Measurements from ENCODE around the gene PDE4D.

PDE4D gene

DNA sequence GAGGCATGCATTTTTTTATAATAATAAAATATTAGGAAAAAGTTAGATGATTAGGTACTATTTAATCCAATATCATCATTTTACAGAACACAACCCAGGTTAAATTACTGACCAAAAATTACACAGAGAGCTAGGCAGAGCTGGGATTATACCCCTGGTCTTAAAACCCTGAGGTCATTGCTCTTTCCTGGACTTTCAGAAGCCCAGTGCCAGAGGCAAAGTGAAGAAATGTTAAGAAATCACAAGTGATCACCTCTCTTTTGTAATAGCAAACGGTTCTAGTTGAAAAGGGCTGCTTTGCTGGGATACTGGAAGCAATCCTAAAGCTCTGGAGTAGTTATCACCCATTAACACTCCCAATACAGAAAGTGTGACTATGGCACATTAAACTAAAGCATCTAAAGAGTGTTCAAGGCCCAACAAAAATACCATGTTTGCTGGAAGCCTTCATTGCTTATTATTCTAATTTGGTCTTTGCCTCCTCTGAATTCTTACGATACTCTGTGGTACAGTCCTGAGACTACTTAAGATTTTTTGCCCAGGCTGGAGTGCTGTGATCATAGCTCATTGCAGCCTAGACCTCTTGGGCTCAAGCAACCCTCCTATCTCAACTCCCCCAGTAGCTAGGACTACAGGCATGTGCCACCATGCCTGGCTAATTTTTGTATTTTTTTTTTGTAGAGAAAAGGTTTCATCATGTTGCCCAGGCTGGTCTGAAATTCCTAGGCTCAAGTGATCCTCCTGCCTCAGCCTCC is 734.7 kb downstream of the PDE4D start:
- Histone ChIP-seq H2BK12ac (ENCODE audit: low read length) (no peak overlapping the region), H2BK120ac (ENCODE audit: low read depth, low read length) (no peak overlapping the region), H4K8ac (ENCODE audit: low read depth, low read length) (no peak overlapping the region), H3K9me3 (replicated peaks in 1 of 2; ENCODE audit: control insufficient read depth in 2 of 2, insufficient read depth in 1 of 2, low read depth in 1 of 2, low read length in 2 of 2) (no peaks in the 10 kb centered on the region), H3K14ac (ENCODE audit: low read length) (no peak overlapping the region), H2AK5ac (ENCODE audit: low read depth, low read length) (no peak overlapping the region), H3K79me1 (ENCODE audit: low read depth, low read length) (no peaks in the 10 kb centered on the region), H3K18ac (ENCODE audit: low read length) (no peak overlapping the region), H3K4me2 (ENCODE audit: insufficient read depth, low read length, poor library complexity, severe bottlenecking) (no peak overlapping the region), H3K27ac (replicated peaks; ENCODE audit: low read length) (no peak overlapping the region), H2BK15ac (ENCODE audit: low read length) (no peak overlapping the region), H3K4ac (ENCODE audit: low read length) (no peak overlapping the region), H3K27me3 (ENCODE audit: control insufficient read depth in 3 of 3, insufficient read depth in 3 of 3, low read depth in 1 of 3, low read length in 3 of 3) (no peaks in the 10 kb centered on the region), H3K4me3 (ENCODE audit: low read length in 2 of 2) (no peak overlapping the region), H3K4me1 (ENCODE audit: control insufficient read depth in 2 of 2, insufficient read depth in 1 of 2, low read depth in 1 of 2, low read length in 2 of 2) (no peaks in the 10 kb centered on the region), H3K23ac (ENCODE audit: low read depth, low read length, poor library complexity) (no peak overlapping the region), H2BK5ac (ENCODE audit: low read length) (no peak overlapping the region), H4K91ac (ENCODE audit: low read depth, low read length, poor library complexity) (no peak overlapping the region), H2AFZ (ENCODE audit: low read length) (no peak overlapping the region), H3K9ac (ENCODE audit: low read depth, low read length, poor library complexity) (no peak overlapping the region), H3K36me3 (replicated peaks in 1 of 2; ENCODE audit: control insufficient read depth in 2 of 2, insufficient read depth in 2 of 2, low read length in 2 of 2) (no peaks in the 10 kb centered on the region)
- WGBS, 2 donors (ENCODE audit: extremely low coverage in 2 of 2, insufficient read length in 2 of 2, insufficient replicate concordance in 1 of 2) = no CpG with 5 or more reads among the region's 2 CpGs
- DNase-seq (ENCODE audit: low spot score) = no peak

DNA sequence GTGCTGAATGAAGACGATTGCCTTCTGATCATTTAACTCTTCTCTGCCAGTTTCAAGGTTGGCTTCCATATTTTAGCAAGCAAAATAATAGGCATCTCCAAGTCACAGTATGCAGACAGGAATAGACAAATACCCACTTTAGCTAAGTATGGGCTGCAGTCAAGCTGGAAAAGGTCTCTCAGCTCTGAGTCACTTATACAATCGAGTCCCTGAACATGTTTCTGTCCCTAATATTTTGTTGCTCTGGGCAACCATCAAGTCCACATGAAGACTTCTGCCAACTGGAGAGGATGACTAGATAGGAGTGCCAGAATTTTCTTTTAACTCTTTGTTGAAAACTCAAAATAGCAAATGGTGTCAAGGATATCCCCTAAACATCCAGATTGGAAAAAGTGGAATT is 735.4 kb downstream of the PDE4D start:
- Histone ChIP-seq H3K4ac (ENCODE audit: low read length) (no peak overlapping the region), H2AFZ (ENCODE audit: low read length) (no peak overlapping the region), H2AK5ac (ENCODE audit: low read depth, low read length) (no peak overlapping the region), H3K4me3 (ENCODE audit: low read length in 2 of 2) (no peak overlapping the region), H3K27me3 (ENCODE audit: control insufficient read depth in 3 of 3, insufficient read depth in 3 of 3, low read depth in 1 of 3, low read length in 3 of 3) (no peaks in the 10 kb centered on the region), H3K27ac (replicated peaks; ENCODE audit: low read length) (no peak overlapping the region), H2BK5ac (ENCODE audit: low read length) (no peak overlapping the region), H2BK12ac (ENCODE audit: low read length) (no peak overlapping the region), H3K79me1 (ENCODE audit: low read depth, low read length) (no peaks in the 10 kb centered on the region), H3K36me3 (replicated peaks in 1 of 2; ENCODE audit: control insufficient read depth in 2 of 2, insufficient read depth in 2 of 2, low read length in 2 of 2) (no peaks in the 10 kb centered on the region), H4K91ac (ENCODE audit: low read depth, low read length, poor library complexity) (no peak overlapping the region), H3K18ac (ENCODE audit: low read length) (no peak overlapping the region), H3K14ac (ENCODE audit: low read length) (no peak overlapping the region), H2BK15ac (ENCODE audit: low read length) (no peak overlapping the region), H3K4me1 (ENCODE audit: control insufficient read depth in 2 of 2, insufficient read depth in 1 of 2, low read depth in 1 of 2, low read length in 2 of 2) (no peaks in the 10 kb centered on the region), H2BK120ac (ENCODE audit: low read depth, low read length) (no peak overlapping the region), H3K9ac (ENCODE audit: low read depth, low read length, poor library complexity) (no peak overlapping the region), H4K8ac (ENCODE audit: low read depth, low read length) (no peak overlapping the region), H3K23ac (ENCODE audit: low read depth, low read length, poor library complexity) (no peak overlapping the region), H3K9me3 (replicated peaks in 1 of 2; ENCODE audit: control insufficient read depth in 2 of 2, insufficient read depth in 1 of 2, low read depth in 1 of 2, low read length in 2 of 2) (no peaks in the 10 kb centered on the region), H3K4me2 (ENCODE audit: insufficient read depth, low read length, poor library complexity, severe bottlenecking) (no peak overlapping the region)
- DNase-seq (ENCODE audit: low spot score) = no peak
- WGBS, 2 donors (ENCODE audit: extremely low coverage in 2 of 2, insufficient read length in 2 of 2, insufficient replicate concordance in 1 of 2) = no CpG with 5 or more reads among the region's 2 CpGs

DNA sequence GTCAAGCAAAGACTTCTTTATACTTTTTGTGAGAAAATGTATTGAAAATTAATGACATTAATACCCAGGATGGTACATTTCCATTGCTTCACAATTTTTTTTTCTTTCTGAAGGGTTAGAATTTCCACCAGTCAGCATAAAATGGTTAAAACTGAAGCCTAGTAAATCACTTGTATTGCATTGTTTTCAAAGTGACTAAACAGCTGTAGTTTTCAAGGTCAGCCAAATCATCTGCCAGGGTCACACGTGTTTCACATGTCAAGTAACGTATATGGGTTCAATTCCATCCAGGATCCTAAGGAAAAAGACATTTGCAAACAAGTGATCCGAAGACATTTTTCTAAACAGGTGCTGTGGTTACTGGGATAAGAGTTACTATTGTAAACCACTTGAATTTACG is 736.5 kb downstream of the PDE4D start:
- no peak overlapping the region for H2BK15ac ChIP-seq (ENCODE audit: low read length)
- H3K14ac ChIP-seq (ENCODE audit: low read length) = no peak overlapping the region
- H3K27ac ChIP-seq (replicated peaks; ENCODE audit: low read length) = no peak overlapping the region
- H4K91ac ChIP-seq (ENCODE audit: low read depth, low read length, poor library complexity) = no peak overlapping the region
- H2AK5ac ChIP-seq (ENCODE audit: low read depth, low read length) = no peak overlapping the region
- H3K9ac ChIP-seq (ENCODE audit: low read depth, low read length, poor library complexity) = no peak overlapping the region
- H3K36me3 ChIP-seq (replicated peaks in 1 of 2; ENCODE audit: control insufficient read depth in 2 of 2, insufficient read depth in 2 of 2, low read length in 2 of 2) = no peaks in the 10 kb centered on the region
- no peak overlapping the region for H3K23ac ChIP-seq (ENCODE audit: low read depth, low read length, poor library complexity)
- no peak overlapping the region for H2BK5ac ChIP-seq (ENCODE audit: low read length)
- no peak overlapping the region for H2BK120ac ChIP-seq (ENCODE audit: low read depth, low read length)
- no peak overlapping the region for H4K8ac ChIP-seq (ENCODE audit: low read depth, low read length)
- DNase-seq (ENCODE audit: low spot score) = no peak
- no peaks in the 10 kb centered on the region for H3K4me1 ChIP-seq (ENCODE audit: control insufficient read depth in 2 of 2, insufficient read depth in 1 of 2, low read depth in 1 of 2, low read length in 2 of 2)
- no peak overlapping the region for H2BK12ac ChIP-seq (ENCODE audit: low read length)
- no peaks in the 10 kb centered on the region for H3K27me3 ChIP-seq (ENCODE audit: control insufficient read depth in 3 of 3, insufficient read depth in 3 of 3, low read depth in 1 of 3, low read length in 3 of 3)
- H3K4ac ChIP-seq (ENCODE audit: low read length) = no peak overlapping the region
- H3K79me1 ChIP-seq (ENCODE audit: low read depth, low read length) = no peaks in the 10 kb centered on the region
- H2AFZ ChIP-seq (ENCODE audit: low read length) = no peak overlapping the region
- WGBS, 2 donors (ENCODE audit: extremely low coverage in 2 of 2, insufficient read length in 2 of 2, insufficient replicate concordance in 1 of 2) = no CpG with 5 or more reads among the region's 4 CpGs
- no peak overlapping the region for H3K18ac ChIP-seq (ENCODE audit: low read length)
- H3K4me2 ChIP-seq (ENCODE audit: insufficient read depth, low read length, poor library complexity, severe bottlenecking) = no peak overlapping the region
- no peaks in the 10 kb centered on the region for H3K9me3 ChIP-seq (replicated peaks in 1 of 2; ENCODE audit: control insufficient read depth in 2 of 2, insufficient read depth in 1 of 2, low read depth in 1 of 2, low read length in 2 of 2)
- H3K4me3 ChIP-seq (ENCODE audit: low read length in 2 of 2) = no peak overlapping the region

DNA sequence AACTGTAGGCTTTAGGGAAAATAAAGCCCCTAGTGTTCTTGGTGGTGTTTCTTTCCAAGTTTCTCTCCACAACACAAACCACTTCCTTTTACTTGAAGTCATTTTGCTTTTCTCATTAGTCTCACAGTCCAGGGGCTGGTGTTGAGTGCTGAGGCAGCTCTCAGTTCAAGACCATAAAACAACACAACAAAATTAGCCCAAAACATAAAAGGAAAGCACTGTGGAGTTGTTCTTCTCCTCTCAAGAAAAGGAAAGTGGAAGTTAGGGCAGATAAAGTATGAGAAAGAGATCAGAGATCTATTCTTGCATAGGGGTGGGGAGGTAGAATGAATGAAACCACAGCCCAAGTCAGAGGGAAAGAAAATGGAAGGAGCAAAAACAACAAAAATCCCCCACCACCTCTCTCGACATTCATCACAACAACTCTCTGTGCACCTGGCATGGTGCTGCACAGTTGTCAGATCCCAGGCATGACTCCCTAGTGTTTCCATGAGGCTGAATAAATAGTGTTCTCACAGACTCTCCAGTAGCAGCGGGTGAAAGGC is 740.8 kb downstream of the PDE4D start:
- H3K4me3 ChIP-seq (ENCODE audit: low read length in 2 of 2) = no peak overlapping the region
- H3K9ac ChIP-seq (ENCODE audit: low read depth, low read length, poor library complexity) = no peak overlapping the region
- H3K27ac ChIP-seq (replicated peaks; ENCODE audit: low read length) = no peak overlapping the region
- H4K91ac ChIP-seq (ENCODE audit: low read depth, low read length, poor library complexity) = no peak overlapping the region
- H2AK5ac ChIP-seq (ENCODE audit: low read depth, low read length) = no peak overlapping the region
- H3K79me1 ChIP-seq (ENCODE audit: low read depth, low read length) = no peaks in the 10 kb centered on the region
- no peaks in the 10 kb centered on the region for H3K4me1 ChIP-seq (ENCODE audit: control insufficient read depth in 2 of 2, insufficient read depth in 1 of 2, low read depth in 1 of 2, low read length in 2 of 2)
- no peak overlapping the region for H2BK12ac ChIP-seq (ENCODE audit: low read length)
- H4K8ac ChIP-seq (ENCODE audit: low read depth, low read length) = no peak overlapping the region
- no peak for DNase-seq (ENCODE audit: low spot score)
- no peak overlapping the region for H3K23ac ChIP-seq (ENCODE audit: low read depth, low read length, poor library complexity)
- no CpG with 5 or more reads among the region's 2 CpGs for WGBS, 2 donors (ENCODE audit: extremely low coverage in 2 of 2, insufficient read length in 2 of 2, insufficient replicate concordance in 1 of 2)
- no peaks in the 10 kb centered on the region for H3K9me3 ChIP-seq (replicated peaks in 1 of 2; ENCODE audit: control insufficient read depth in 2 of 2, insufficient read depth in 1 of 2, low read depth in 1 of 2, low read length in 2 of 2)
- no peak overlapping the region for H2BK120ac ChIP-seq (ENCODE audit: low read depth, low read length)
- H3K4me2 ChIP-seq (ENCODE audit: insufficient read depth, low read length, poor library complexity, severe bottlenecking) = no peak overlapping the region
- H2BK5ac ChIP-seq (ENCODE audit: low read length) = no peak overlapping the region
- H3K14ac ChIP-seq (ENCODE audit: low read length) = no peak overlapping the region
- no peak overlapping the region for H2AFZ ChIP-seq (ENCODE audit: low read length)
- no peak overlapping the region for H2BK15ac ChIP-seq (ENCODE audit: low read length)
- H3K27me3 ChIP-seq (ENCODE audit: control insufficient read depth in 3 of 3, insufficient read depth in 3 of 3, low read depth in 1 of 3, low read length in 3 of 3) = no peaks in the 10 kb centered on the region
- H3K36me3 ChIP-seq (replicated peaks in 1 of 2; ENCODE audit: control insufficient read depth in 2 of 2, insufficient read depth in 2 of 2, low read length in 2 of 2) = no peaks in the 10 kb centered on the region
- H3K4ac ChIP-seq (ENCODE audit: low read length) = no peak overlapping the region
- H3K18ac ChIP-seq (ENCODE audit: low read length) = no peak overlapping the region
